Endothelial cell (in vitro differentiated cells): ENCODE results near the gene PRKAR2B. TPM values are rescaled to one million over a fixed set of nuclear protein-coding genes. Genes with fewer than 3 reads are reported as not detected.

Experiments used
- DNase-seq: peaks from one replicate; pipeline ENCODE4 v3.0.0; 2021; ENCODE audit warnings: low spot score
- H3K27ac Mint-ChIP-seq: one replicate; pipeline ENCODE4 v1.8.0; 2021; ENCODE audit warnings: mixed read lengths, inconsistent platforms; ENCODE audit not compliant: unreplicated experiment
- H3K27me3 Mint-ChIP-seq: one replicate; pipeline ENCODE4 v1.8.0; 2021; ENCODE audit warnings: mild to moderate bottlenecking, moderate library complexity, mixed read lengths, inconsistent platforms; ENCODE audit not compliant: unreplicated experiment
- H3K36me3 Mint-ChIP-seq: one replicate; pipeline ENCODE4 v1.8.0; 2021; ENCODE audit warnings: mild to moderate bottlenecking, low read depth, mixed read lengths, inconsistent platforms; ENCODE audit not compliant: unreplicated experiment
- H3K4me1 Mint-ChIP-seq: one replicate; pipeline ENCODE4 v1.8.0; 2021; ENCODE audit warnings: mild to moderate bottlenecking, mixed read lengths, inconsistent platforms; ENCODE audit not compliant: unreplicated experiment
- H3K4me3 Mint-ChIP-seq: one replicate; pipeline ENCODE4 v1.8.0; 2021; ENCODE audit warnings: mild to moderate bottlenecking, mixed read lengths, inconsistent platforms; ENCODE audit not compliant: unreplicated experiment
- H3K9me3 Mint-ChIP-seq: one replicate; pipeline ENCODE4 v1.8.0; 2021; ENCODE audit warnings: mixed read lengths, inconsistent platforms; ENCODE audit not compliant: unreplicated experiment
- CTCF ChIP-seq: fragments of 200-600 bp; sonication (generic); IDR thresholded peaks from one replicate; pipeline ENCODE4 v1.5.0; 2021; ENCODE audit warnings: antibody characterized with exemption; ENCODE audit not compliant: unreplicated experiment
- total RNA-seq: library from RNA; stranded (reverse); fragmentation: NEBNext Ultra II Directional; extraction: Animal tissue kit (Norgen Biotek cat#: 25700); gene quantifications from one replicate; pipeline ENCODE4 v1.2.1, GENCODE V29; 2021; ENCODE audit not compliant: unreplicated experiment

Gene PRKAR2B
- total RNA-seq, 1 donor from 2014 or later = 28.4 TPM

- H3K27me3 Mint-ChIP-seq = peaks cover 2% of the 10 kb centered on the region
- TF ChIP-seq CTCF = no peak
- peaks cover 2% of the 10 kb centered on the region for H3K4me1 Mint-ChIP-seq
- no peak overlapping the region for H3K4me3 Mint-ChIP-seq
- no peaks in the 10 kb centered on the region for H3K9me3 Mint-ChIP-seq
- no peak overlapping the region for H3K27ac Mint-ChIP-seq
- no peaks in the 10 kb centered on the region for H3K36me3 Mint-ChIP-seq
- no peak for DNase-seq
Measured at GRCh38 chr7:107020400-107020799, 24.1 kb upstream of the PRKAR2B start.

GRCh38 chr7:107021600-107021999, 22.9 kb upstream of the PRKAR2B start:
- H3K27ac Mint-ChIP-seq = no peak overlapping the region
- TF ChIP-seq CTCF = no peak
- H3K4me3 Mint-ChIP-seq = no peak overlapping the region
- no peaks in the 10 kb centered on the region for H3K9me3 Mint-ChIP-seq
- peaks cover 2% of the 10 kb centered on the region for H3K27me3 Mint-ChIP-seq
- peaks cover 1% of the 10 kb centered on the region for H3K4me1 Mint-ChIP-seq
- no peaks in the 10 kb centered on the region for H3K36me3 Mint-ChIP-seq
- DNase-seq = no peak

DNA sequence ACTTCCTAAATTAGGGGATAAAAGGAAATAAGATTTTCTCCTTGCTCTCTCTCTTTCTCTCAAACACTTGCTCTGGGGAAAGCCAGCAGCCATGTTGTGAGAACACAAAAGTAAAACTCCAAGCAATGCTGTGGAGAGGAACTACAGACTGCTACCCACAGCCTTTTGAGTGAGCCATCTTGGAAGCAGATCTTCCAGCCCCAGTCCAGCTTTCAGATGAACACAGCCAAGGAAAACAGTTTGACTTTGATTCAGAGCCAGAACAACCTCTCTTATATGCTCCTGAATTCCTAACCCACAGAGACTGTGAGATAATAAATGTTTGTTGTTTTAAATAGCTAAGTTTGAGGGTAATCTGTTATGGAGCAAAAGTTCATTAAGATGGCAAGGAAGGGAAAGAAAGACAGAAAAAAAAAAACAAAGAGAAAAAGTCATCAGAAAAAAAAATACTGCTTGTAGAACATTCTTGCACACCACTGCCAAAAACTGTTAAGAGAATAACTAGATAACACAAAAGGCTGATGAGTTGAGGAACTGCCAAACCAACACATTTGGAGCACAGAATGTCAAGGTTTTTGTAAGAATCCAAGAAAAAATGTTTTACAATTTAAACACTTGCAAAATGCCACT, 20.9 kb upstream of the PRKAR2B start:
- Mint-ChIP-seq H3K4me3 (no peak overlapping the region), H3K4me1 (no peaks in the 10 kb centered on the region), H3K27me3 (peaks cover 2% of the 10 kb centered on the region), H3K9me3 (no peaks in the 10 kb centered on the region), H3K27ac (no peak overlapping the region), H3K36me3 (no peaks in the 10 kb centered on the region)
- no peak for TF ChIP-seq CTCF
- no peak for DNase-seq

GRCh38 chr7:107024906-107025305, 19.6 kb upstream of the PRKAR2B start:
- H3K4me3 Mint-ChIP-seq = no peak overlapping the region
- H3K4me1 Mint-ChIP-seq = no peaks in the 10 kb centered on the region

More at GRCh38 chr7:107024906-107025305, 19.6 kb upstream of the PRKAR2B start:
- H3K9me3 Mint-ChIP-seq = no peaks in the 10 kb centered on the region
- H3K27me3 Mint-ChIP-seq = peaks cover 2% of the 10 kb centered on the region
- no peak for DNase-seq
- no peaks in the 10 kb centered on the region for H3K36me3 Mint-ChIP-seq
- TF ChIP-seq CTCF = no peak
- no peak overlapping the region for H3K27ac Mint-ChIP-seq
